Measurements from ENCODE around the gene MYH14.
"Not testable (repeated sequence)": the region's sequence is repeated elsewhere in the genome, so short reads cannot be mapped to it uniquely, and the experiment has no call there.

MYH14 gene

DNA sequence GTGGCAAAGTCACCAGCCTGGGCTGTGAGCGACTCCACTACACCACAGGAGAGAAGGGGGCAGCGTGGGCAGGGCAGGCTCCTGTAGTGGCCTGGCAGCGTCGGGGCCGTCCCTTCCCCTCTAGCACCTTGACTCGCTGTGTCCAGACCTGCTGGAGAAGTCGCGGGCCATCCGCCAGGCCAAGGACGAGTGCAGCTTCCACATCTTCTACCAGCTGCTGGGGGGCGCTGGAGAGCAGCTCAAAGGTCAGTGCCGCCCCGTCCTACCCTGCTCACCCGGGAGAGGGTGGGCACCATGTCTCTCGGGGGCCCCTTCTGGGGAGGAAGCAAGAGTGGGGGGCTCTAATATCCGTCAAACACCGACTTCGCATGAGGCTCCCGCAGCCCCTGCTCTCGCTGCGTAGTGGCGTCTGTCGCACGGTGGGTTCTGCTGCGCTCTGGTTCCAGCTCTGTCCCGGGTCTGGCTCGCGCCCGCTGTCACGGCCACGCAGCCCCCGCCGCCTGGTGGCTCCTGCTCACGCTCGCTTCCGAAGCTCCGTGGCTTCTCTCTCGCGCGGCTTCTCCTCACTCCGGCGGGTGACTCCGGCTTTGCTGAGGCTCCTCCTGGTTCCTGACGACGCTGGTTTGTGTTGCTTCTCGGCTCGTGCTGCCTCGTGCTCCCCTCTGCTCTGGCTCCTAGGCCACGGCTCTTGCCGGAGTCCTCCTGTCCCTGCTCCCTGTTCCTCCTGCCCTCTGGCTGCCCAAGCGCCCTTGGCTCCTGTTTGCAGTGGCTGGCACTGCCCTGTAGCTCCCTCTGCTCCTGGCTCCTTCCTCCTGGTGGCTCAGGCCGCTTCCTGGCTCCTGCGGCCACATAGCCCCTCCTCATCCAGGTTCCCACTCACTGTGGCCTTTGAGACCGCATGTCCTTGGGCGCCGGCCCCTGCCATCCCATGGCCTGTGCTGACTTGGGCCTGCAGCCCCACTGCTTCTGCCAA, 27.2 kb downstream of the MYH14 start:
- no peak for DNase-seq

DNA sequence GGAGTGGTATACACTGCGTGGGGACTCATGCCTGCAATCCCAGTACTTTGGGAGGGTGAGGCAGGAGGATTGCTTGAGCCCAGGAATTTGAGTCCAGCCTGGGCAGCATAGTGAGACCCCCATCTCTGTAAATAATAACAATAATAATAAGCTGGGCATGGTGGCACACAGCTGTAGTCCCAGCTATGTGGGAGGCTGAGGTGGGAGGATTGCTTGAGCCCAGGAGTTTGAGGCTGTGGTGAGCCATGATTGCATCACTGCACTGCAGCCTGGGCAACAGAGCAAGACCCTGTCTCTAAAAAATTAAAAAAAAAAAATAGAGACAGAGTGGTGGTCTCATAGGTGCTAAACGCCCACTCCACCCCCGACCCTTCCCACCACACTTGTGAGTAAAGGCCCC, 28.0 kb downstream of the MYH14 start:
- not testable (repeated sequence) for DNase-seq

DNA sequence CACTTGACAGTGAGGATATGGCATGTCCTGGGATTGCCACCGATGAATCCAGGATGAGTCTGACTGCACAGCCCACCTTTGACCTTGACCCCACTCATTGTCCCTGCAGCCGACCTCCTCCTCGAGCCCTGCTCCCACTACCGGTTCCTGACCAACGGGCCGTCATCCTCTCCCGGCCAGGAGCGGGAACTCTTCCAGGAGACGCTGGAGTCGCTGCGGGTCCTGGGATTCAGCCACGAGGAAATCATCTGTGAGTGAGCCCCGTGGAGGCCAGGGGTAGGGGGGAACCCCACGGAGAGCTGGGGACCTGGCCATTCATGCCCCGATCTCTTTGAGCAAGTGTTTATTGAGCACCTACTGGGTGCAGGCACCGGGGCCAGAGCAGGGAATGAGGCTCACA, 28.4 kb downstream of the MYH14 start:
- DNase-seq, result no peak

GRCh38 chr19:50232600-50232999, 29.2 kb downstream of the MYH14 start:
- DNase-seq, result no peak

DNA sequence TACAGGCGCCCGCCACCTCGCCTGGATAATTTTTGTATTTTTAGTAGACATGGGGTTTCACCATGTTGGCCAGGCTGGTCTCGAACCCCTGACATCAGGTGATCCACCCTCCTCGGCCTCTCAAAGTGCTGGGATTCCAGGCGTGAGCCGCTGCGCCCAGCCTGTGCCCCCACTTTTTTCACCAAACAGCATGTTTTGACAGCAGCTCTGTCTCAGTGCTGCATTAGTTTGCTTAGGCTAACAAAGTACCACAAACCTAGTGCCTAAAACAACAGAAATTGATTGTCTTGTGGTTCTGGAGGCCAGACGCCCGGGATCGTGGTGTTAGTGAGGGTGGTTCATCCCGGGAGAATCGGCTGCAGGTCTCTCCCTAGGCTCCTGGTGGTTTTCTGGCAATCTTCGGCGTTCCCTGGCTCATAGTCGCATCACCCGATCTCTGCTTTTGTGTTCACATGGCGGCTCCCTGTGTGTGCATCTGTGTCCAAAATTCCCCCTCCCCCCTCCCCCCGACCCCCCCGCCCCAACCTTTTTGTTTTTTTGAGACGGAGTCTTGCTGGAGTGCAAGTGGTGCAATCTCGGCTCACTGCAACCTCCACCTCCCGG, 30.0 kb downstream of the MYH14 start:
- peak; percentile 19 for DNase-seq

DNA sequence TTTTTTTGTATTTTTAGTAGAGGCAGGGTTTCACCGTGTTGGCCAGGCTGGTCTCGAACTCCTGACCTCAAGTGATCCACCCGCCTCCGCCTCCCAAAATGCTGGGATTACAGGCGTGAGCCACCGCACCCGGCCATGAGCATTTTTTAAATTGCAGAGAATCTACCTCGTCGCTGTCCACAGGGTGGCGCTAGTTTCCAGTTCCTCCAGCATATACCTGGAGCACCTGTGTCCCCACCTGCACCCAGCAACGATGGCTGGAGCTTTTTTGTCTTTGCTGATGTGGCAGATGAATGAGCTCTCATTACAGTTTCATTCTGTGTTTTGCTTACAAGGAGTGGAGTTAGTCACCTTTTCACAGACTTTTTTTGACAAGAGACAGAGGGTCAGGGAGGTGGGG, 34.1 kb downstream of the MYH14 start:
- peak; percentile 54 for DNase-seq

DNA sequence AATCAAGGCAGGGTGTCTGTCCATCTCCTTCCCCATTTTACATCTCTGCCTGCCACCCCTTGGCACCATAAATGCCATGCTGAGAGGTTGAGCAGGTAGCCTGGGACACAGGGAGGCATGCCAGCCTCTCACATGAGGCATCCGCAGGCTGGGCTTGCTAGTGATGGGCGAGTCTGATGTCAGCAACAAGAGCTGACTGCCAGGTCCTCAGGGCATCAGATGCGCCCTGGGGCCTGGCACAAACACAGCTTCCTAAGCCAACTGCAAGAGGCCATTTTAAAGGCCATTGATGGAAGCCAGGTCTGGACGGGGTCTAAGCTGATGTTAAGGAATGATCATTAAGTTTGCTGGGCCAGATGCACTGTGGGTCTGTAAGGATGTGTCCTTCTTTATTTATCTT, 34.6 kb downstream of the MYH14 start:
- DNase-seq, result no peak

GRCh38 chr19:50239921-50240590, 36.6 kb downstream of the MYH14 start:
- DNase-seq, result peak; percentile 20

DNA sequence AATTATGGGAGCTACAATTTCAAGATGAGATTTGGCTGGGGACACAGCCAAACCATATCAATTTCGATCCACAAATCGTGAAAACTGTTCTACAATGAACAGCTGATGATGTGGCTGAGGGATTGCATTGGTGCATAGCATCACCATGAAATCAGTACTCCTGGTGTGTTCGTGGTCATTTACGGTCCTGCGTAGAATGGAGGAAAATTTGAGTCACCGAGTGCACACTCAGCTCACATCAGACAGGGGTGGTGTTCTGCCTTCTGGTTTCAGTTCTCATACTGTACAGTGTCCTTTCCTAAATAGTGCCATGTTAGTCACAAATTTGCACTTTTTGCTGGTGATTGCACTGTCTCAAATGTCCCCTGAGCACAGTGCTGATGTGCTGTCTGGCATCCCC, 39.2 kb downstream of the MYH14 start:
- no peak for DNase-seq

- DNase-seq, result no peak
Measured at GRCh38 chr19:50244695-50245094, 41.3 kb downstream of the MYH14 start.

DNA sequence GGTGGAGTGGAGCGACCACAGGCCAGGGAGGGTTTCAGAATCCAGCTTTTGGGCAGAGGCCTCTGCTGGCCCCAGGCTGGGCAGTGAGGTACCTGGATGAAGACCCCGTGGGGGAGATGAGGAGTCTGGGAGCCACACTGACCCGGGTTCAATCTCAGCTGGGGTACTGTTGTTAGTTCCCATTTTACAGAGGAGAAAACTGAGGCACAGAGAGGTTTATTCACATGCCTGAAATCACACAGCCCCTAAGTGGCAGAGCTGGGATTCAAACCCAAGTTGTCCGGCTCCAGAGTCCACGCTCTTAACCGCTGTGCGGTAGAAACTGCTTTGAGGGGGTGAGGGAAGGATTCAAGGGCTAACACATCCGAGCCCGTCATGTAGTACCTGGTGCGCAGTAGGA, 45.0 kb downstream of the MYH14 start:
- no peak for DNase-seq

GRCh38 chr19:50248826-50249225, 45.4 kb downstream of the MYH14 start:
- no peak for DNase-seq

DNA sequence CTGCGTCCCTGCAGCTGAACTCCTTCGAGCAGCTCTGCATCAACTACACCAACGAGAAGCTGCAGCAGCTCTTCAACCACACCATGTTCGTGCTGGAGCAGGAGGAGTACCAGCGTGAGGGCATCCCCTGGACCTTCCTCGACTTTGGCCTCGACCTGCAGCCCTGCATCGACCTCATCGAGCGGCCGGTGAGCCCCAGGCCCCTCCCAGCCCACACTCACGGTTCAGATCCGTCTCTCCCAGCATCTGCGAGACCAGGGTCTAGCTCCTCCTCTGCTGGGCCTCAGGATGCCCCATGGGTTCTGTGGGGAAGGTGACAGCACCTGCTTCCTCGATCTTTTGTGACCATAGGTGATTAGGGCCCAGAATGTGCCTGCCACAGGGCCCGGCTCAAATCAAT, 46.2 kb downstream of the MYH14 start:
- DNase-seq, result no peak

DNA sequence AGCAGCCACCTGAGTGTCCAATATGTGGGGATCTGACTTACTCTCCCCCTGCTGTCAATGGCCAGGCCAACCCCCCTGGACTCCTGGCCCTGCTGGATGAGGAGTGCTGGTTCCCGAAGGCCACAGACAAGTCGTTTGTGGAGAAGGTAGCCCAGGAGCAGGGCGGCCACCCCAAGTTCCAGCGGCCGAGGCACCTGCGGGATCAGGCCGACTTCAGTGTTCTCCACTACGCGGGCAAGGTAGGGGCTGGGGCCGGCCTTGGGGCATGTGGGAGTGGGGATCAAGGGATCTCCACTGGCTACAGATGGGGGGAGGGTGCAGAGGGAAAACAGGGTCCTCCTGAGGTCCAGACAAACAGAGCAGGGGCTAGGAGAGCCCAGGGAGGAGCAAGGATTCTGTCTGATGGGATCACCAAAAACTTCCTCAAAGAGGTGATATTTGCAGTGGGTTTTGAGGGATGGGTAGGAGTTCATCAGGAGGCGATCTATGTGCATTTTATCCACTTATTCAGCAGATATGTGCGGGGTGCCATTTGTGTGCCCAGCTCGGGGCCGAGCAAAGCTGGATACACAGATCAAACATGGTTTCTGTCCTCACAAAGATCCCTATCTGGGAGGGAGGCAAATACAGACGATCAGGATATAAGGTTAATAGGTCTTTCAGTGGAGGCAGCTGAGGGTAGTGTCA, 47.2 kb downstream of the MYH14 start:
- DNase-seq, result no peak

GRCh38 chr19:50252111-50252886, 48.9 kb downstream of the MYH14 start:
- no peak for DNase-seq

- DNase-seq, result no peak
Measured at GRCh38 chr19:50252887-50253268, 49.5 kb downstream of the MYH14 start.

- DNase-seq, result no peak
Measured at GRCh38 chr19:50255115-50255514, 51.7 kb downstream of the MYH14 start.

GRCh38 chr19:50257141-50257540, 53.7 kb downstream of the MYH14 start:
- no peak for DNase-seq

DNA sequence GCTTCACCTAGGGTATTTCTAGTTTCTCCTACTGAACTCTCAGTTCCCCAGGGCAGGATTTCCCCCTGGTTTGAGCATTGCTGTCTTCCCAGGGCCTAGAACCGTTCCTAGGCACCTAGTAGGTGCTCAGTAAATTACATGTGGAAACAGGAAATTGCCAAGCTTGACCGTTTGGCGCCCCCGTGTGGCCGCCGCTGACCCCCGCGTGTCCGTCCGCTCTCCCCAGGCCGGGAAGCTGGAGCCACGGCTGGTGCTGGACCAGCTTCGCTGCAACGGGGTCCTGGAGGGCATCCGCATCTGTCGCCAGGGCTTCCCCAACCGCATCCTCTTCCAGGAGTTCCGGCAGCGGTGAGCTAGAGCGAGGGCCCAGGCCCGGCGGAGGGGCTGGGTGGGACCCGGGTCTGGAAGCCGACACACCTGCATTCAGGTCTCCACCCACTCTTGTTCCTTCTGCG, 55.5 kb downstream of the MYH14 start:
- peak; percentile 12 for DNase-seq

GRCh38 chr19:50261446-50261970, 58.1 kb downstream of the MYH14 start:
- no peak for DNase-seq

DNA sequence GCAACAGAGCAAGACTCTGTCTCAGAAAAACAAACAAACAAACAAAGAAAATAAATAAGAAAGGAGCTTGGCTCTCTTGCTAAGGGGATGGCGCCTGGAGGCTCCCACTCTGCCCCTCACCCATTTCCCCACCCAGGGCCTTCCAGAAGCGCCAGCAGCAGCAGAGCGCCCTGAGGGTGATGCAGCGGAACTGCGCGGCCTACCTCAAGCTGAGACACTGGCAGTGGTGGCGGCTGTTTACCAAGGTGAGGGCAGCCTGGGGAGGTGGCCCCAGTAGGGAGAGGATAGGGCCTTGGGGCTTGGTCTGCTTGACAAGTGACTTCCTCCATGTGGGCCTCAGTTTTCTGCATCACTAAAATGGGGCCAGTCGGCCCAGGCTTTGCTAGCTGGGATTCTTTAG, 59.8 kb downstream of the MYH14 start:
- DNase-seq, result no peak

Data from NCI-H69 (cell line).